CD14-positive monocyte (primary cell): ENCODE measurements around the gene TMEM179. TPM values are rescaled to one million over a fixed set of nuclear protein-coding genes. Genes with fewer than 3 reads are reported as not detected.

Experiments
- DNase-seq, 3 donors: peaks; one replicate each; pipeline ENCODE4 v3.0.0-alpha.2; 2011 to 2022
- H2AFZ ChIP-seq: 2 replicates; pipeline ENCODE4 v1.6.0; 2012; ENCODE audit warnings: mild to moderate bottlenecking, low read depth, low read length, inconsistent platforms; ENCODE audit not compliant: insufficient read depth, poor library complexity, severe bottlenecking
- H3K27ac ChIP-seq, 2 donors: 1 replicate in 1 of 2; 2 replicates in 1 of 2; pipeline ENCODE4 v1.5.1; 2012 to 2013; ENCODE audit warnings: low read length in 2 of 2, control low read depth in 1 of 2, inconsistent platforms in 1 of 2, low read depth in 1 of 2, mild to moderate bottlenecking in 1 of 2
- H3K27me3 ChIP-seq, 2 donors: one replicate each; pipeline versions ENCODE4 v1.6.0 to v1.6.1; 2011 to 2013; ENCODE audit warnings: low read length in 2 of 2; ENCODE audit not compliant: control insufficient read depth in 2 of 2, insufficient read depth in 2 of 2
- H3K36me3 ChIP-seq, 2 donors: replicated peaks in 1 of 2; 1 replicate in 1 of 2; 2 replicates in 1 of 2; pipeline versions ENCODE4 v1.5.1 to v1.6.1; 2012 to 2013; ENCODE audit warnings: low read length in 2 of 2, control low read depth in 1 of 2, inconsistent platforms in 1 of 2, mild to moderate bottlenecking in 1 of 2; ENCODE audit not compliant: insufficient read depth in 2 of 2, control insufficient read depth in 1 of 2
- H3K4me1 ChIP-seq, 2 donors: 1 replicate in 1 of 2; 2 replicates in 1 of 2; pipeline versions ENCODE4 v1.5.1 to v1.6.1; 2012 to 2013; ENCODE audit warnings: low read length in 2 of 2, control low read depth in 1 of 2, inconsistent platforms in 1 of 2, mild to moderate bottlenecking in 1 of 2, moderate library complexity in 1 of 2; ENCODE audit not compliant: insufficient read depth in 2 of 2, control insufficient read depth in 1 of 2
- H3K4me2 ChIP-seq: replicated peaks from 2 replicates; pipeline ENCODE3; 2012; ENCODE audit warnings: low read length, moderate library complexity, mild to moderate bottlenecking; ENCODE audit not compliant: poor library complexity, severe bottlenecking; ENCODE audit errors: extremely low read depth
- H3K4me3 ChIP-seq, 3 experiments: fragments of 200-600 bp in 1 of 3; sonication (generic) in 1 of 3; replicated peaks in 1 of 3; 1 replicate in 2 of 3; 2 replicates in 1 of 3; pipeline ENCODE4 v1.5.1; 2011 to 2013; ENCODE audit warnings: low read length in 3 of 3, mild to moderate bottlenecking in 3 of 3, control low read depth in 2 of 3, low read depth in 2 of 3, inconsistent platforms in 1 of 3, moderate library complexity in 1 of 3
- H3K79me2 ChIP-seq: 2 replicates; pipeline ENCODE4 v1.6.0; 2012; ENCODE audit warnings: mild to moderate bottlenecking, control low read depth, inconsistent platforms, low read length, moderate library complexity; ENCODE audit not compliant: insufficient read depth
- H3K9ac ChIP-seq: 2 replicates; pipeline ENCODE4 v1.6.0; 2017; ENCODE audit warnings: low read length, mild to moderate bottlenecking; ENCODE audit not compliant: insufficient read depth, poor library complexity, severe bottlenecking
- H3K9me3 ChIP-seq, 2 donors: replicated peaks in 1 of 2; 1 replicate in 1 of 2; 2 replicates in 1 of 2; pipeline versions ENCODE4 v1.5.1 to v1.6.1; 2012 to 2013; ENCODE audit warnings: low read length in 2 of 2, control low read depth in 1 of 2; ENCODE audit not compliant: control insufficient read depth in 1 of 2, insufficient read depth in 1 of 2
- H4K20me1 ChIP-seq: 2 replicates; pipeline ENCODE4 v1.6.0; 2012; ENCODE audit warnings: mild to moderate bottlenecking, low read length, control low read depth, moderate library complexity; ENCODE audit not compliant: insufficient read depth
- H3K27ac Mint-ChIP-seq, 7 donors: one replicate each; pipeline ENCODE4 v1.8.0; 2020; ENCODE audit warnings: mild to moderate bottlenecking in 7 of 7, mixed read lengths in 7 of 7, moderate library complexity in 6 of 7, inconsistent platforms in 2 of 7
- H3K27me3 Mint-ChIP-seq, 3 donors: one replicate each; pipeline ENCODE4 v1.8.0; 2021 to 2022; ENCODE audit warnings: low read depth in 3 of 3, mild to moderate bottlenecking in 3 of 3, mixed read lengths in 3 of 3, moderate library complexity in 3 of 3, inconsistent platforms in 1 of 3
- H3K36me3 Mint-ChIP-seq, 2 donors: one replicate each; pipeline ENCODE4 v1.8.0; 2020; ENCODE audit warnings: mixed read lengths in 2 of 2, inconsistent platforms in 1 of 2, mild to moderate bottlenecking in 1 of 2
- H3K4me1 Mint-ChIP-seq: one replicate; pipeline ENCODE4 v1.8.0; 2020; ENCODE audit warnings: mild to moderate bottlenecking, mixed read lengths
- H3K4me3 Mint-ChIP-seq, 2 donors: one replicate each; pipeline ENCODE4 v1.8.0; 2020; ENCODE audit warnings: mild to moderate bottlenecking in 2 of 2, mixed read lengths in 2 of 2, moderate library complexity in 1 of 2
- H3K9me3 Mint-ChIP-seq, 7 donors: one replicate each; pipeline ENCODE4 v1.8.0; 2020 to 2022; ENCODE audit warnings: mixed read lengths in 7 of 7, mild to moderate bottlenecking in 6 of 7, moderate library complexity in 6 of 7, inconsistent platforms in 2 of 7
- WGBS: methylation state at CpG from one replicate; pipeline ENCODE4 v1.1.5; 2013; ENCODE audit warnings: missing lambda C conversion rate; ENCODE audit not compliant: insufficient coverage; 5-methylcytosine and 5-hydroxymethylcytosine counted together
- intact Hi-C, 2 donors: fragments of 100-400 bp; cut with micrococcal nuclease; formaldehyde crosslinking; loops; one replicate each; pipeline versions ENCODE4 v1.15.0 to v1.15.1; 2023
- polyA plus RNA-seq, 3 donors: library from polyadenylated mRNA; depleted of rRNA in 1 of 3; unstranded in 2 of 3; stranded (reverse) in 1 of 3; fragments of 300-500 nt in 2 of 3; fragments of >200 nt in 1 of 3; fragmentation: Illumina TruSeq in 2 of 3; gene quantifications; 1 replicate in 2 of 3; 2 replicates in 1 of 3; pipeline ENCODE4 v1.2.3, GENCODE V29; 2012 to 2021
- TF ChIP-seq, protein P1 (sequence below): fragments of 200-600 bp; IDR thresholded peaks from one replicate; pipeline ENCODE4 v1.8.0; 2022; ENCODE audit warnings: antibody characterized with exemption, mild to moderate bottlenecking

Gene TMEM179
- polyA plus RNA-seq, 3 donors, result not detected

DNA sequence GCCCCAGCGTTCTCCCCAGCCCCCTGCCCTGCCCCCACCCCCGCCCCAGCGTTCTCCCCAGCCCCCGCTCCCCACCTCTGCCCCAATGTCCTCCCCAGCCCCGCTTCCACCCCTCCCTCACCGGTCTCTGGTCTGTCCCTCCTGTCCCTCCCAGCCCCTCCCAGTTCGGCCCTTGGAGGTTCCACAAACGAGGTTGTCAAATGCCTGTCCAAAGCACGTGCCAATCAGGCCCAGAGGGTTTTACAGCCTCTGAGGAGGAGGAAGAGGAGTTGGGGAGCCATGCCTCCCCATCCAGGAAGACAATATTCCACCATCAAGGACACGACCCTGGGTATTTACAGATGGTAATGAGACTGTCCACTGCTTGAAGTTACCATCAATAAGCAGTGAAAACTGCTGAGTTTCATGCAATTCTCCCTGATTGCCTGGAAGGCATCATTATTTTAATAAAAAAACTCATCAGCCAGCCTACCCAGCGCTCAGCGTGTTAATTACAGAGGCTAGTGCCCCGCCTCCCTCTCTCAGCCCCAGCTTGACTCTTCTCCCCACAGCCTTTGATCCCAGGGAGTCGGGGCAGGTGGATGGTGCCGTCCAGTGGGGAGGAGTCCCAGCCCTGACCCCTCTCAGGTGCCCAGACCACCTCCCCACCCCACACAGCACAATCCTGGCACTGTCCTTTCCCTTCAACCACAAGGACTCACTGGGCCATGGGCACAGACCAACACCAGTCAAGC lies 55.6 kb downstream of the TMEM179 start:
- H3K9me3 Mint-ChIP-seq, result no peaks in the 10 kb centered on the region
- 67% methylated on average over 1 of the region's 15 CpGs for WGBS
- Histone ChIP-seq H4K20me1 (no peaks in the 10 kb centered on the region), H2AFZ (no peak overlapping the region), H3K9ac (no peak overlapping the region), H3K27ac (no peak overlapping the region), H3K4me1 (no peaks in the 10 kb centered on the region), H3K36me3 (no peaks in the 10 kb centered on the region), H3K79me2 (no peaks in the 10 kb centered on the region), H3K4me3 (no peak overlapping the region), H3K9me3 (no peaks in the 10 kb centered on the region), H3K4me2 (no peak overlapping the region), H3K27me3 (no peaks in the 10 kb centered on the region)
- no peaks in the 10 kb centered on the region for H3K4me1 Mint-ChIP-seq
- TF ChIP-seq, protein P1, sequence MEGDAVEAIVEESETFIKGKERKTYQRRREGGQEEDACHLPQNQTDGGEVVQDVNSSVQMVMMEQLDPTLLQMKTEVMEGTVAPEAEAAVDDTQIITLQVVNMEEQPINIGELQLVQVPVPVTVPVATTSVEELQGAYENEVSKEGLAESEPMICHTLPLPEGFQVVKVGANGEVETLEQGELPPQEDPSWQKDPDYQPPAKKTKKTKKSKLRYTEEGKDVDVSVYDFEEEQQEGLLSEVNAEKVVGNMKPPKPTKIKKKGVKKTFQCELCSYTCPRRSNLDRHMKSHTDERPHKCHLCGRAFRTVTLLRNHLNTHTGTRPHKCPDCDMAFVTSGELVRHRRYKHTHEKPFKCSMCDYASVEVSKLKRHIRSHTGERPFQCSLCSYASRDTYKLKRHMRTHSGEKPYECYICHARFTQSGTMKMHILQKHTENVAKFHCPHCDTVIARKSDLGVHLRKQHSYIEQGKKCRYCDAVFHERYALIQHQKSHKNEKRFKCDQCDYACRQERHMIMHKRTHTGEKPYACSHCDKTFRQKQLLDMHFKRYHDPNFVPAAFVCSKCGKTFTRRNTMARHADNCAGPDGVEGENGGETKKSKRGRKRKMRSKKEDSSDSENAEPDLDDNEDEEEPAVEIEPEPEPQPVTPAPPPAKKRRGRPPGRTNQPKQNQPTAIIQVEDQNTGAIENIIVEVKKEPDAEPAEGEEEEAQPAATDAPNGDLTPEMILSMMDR, result no peak
- no peak overlapping the region for H3K27ac Mint-ChIP-seq
- DNase-seq, result no peak
- no peaks in the 10 kb centered on the region for H3K36me3 Mint-ChIP-seq
- H3K4me3 Mint-ChIP-seq, result no peak overlapping the region
- intact Hi-C loops, result no loop called here
- H3K27me3 Mint-ChIP-seq, result peaks cover 4 to 11% (median 5%) of the 10 kb centered on the region in 3 donors

DNA sequence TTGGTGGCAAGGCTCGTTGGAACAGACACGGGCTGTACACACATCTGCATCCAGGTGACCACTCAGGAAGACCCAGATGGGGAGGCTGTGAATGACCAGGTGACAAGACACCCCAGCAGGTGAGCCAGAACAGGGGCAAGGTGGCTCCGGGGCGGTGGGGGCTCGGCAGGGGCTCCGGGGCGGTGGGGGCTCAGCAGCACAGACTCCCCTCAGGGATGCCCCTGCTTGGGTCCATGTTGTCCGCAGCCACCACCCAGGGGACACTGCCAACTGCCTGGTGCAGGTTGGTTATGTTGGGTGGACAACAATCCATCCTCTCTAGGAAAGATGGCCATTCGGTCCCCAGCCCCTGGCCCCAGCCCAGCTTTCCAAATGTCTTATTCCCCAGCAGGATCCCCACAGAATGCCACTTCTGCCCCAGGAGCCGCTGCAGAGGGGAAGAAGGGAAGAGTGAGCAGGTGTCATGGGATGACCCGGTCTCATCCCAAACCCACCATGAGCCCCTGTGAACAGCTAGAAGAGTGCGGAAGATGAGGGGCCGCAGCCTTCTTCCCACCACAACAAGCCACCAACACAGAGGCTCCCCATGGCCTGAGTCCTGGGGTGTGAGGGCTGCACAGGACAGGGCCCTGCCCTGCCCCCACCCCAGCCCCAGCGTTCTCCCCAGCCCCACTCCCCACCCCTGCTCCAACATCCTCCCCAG lies 56.4 kb downstream of the TMEM179 start:
- H3K36me3 Mint-ChIP-seq, result no peaks in the 10 kb centered on the region
- H3K79me2 ChIP-seq, result no peaks in the 10 kb centered on the region
- H3K9ac ChIP-seq, result no peak overlapping the region
- H3K27me3 ChIP-seq, result peaks cover 0 to 3% of the 10 kb centered on the region in 2 donors
- H2AFZ ChIP-seq, result no peak overlapping the region
- no peaks in the 10 kb centered on the region for H3K9me3 Mint-ChIP-seq
- no peak for DNase-seq
- no peak overlapping the region for H3K4me3 ChIP-seq
- no peak overlapping the region for H3K27ac Mint-ChIP-seq
- no peak overlapping the region for H3K4me3 Mint-ChIP-seq
- H3K4me1 Mint-ChIP-seq, result no peaks in the 10 kb centered on the region
- H4K20me1 ChIP-seq, result no peaks in the 10 kb centered on the region
- TF ChIP-seq, protein P1, result no peak
- H3K36me3 ChIP-seq, result no peaks in the 10 kb centered on the region
- H3K4me2 ChIP-seq, result no peak overlapping the region
- intact Hi-C loops, result no loop called here
- peaks cover 5 to 13% (median 6%) of the 10 kb centered on the region in 3 donors for H3K27me3 Mint-ChIP-seq
- 74% methylated on average over 5 of the region's 14 CpGs for WGBS
- no peaks in the 10 kb centered on the region for H3K4me1 ChIP-seq
- no peak overlapping the region for H3K27ac ChIP-seq
- H3K9me3 ChIP-seq, result no peaks in the 10 kb centered on the region
